SH-SY5Y (cell line): ENCODE measurements around the gene TTLL6.

Experiments
- GATA2 ChIP-seq: IDR thresholded peaks from 2 replicates; pipeline ENCODE4 v1.6.1; 2011; ENCODE audit warnings: mild to moderate bottlenecking, low read depth, low read length
- GATA3 ChIP-seq: IDR thresholded peaks from 2 replicates; pipeline ENCODE4 v1.6.1; 2011; ENCODE audit warnings: low read depth, mild to moderate bottlenecking, low read length, moderate library complexity

TTLL6 gene

GRCh38 chr17:48791128-48792032 lies 25.6 kb downstream of the TTLL6 start:
- TF ChIP-seq GATA3: no peak
- no peak for TF ChIP-seq GATA2

- TF ChIP-seq GATA3 (no peak), GATA2 (no peak)
Observed at GRCh38 chr17:48790607-48791127, 26.4 kb downstream of the TTLL6 start.

GRCh38 chr17:48787828-48788227 lies 29.2 kb downstream of the TTLL6 start:
- TF ChIP-seq GATA3 (no peak), GATA2 (no peak)

- TF ChIP-seq GATA2 (no peak), GATA3 (no peak)
Observed at GRCh38 chr17:48779421-48779820, 37.6 kb downstream of the TTLL6 start.

GRCh38 chr17:48776602-48777001 lies 40.4 kb downstream of the TTLL6 start:
- no peak for TF ChIP-seq GATA2
- no peak for TF ChIP-seq GATA3

- TF ChIP-seq GATA3 (no peak), GATA2 (no peak)
Observed at GRCh38 chr17:48773245-48773644, 43.8 kb downstream of the TTLL6 start.

- TF ChIP-seq GATA2: no peak
- no peak for TF ChIP-seq GATA3
Observed at GRCh38 chr17:48770954-48771353, 46.1 kb downstream of the TTLL6 start.

- TF ChIP-seq GATA3 (no peak), GATA2 (no peak)
Observed at GRCh38 chr17:48769009-48769675, 47.9 kb downstream of the TTLL6 start.

- TF ChIP-seq GATA3 (no peak), GATA2 (no peak)
Observed at GRCh38 chr17:48767263-48767774, 49.7 kb downstream of the TTLL6 start.

GRCh38 chr17:48761114-48761513 lies 55.9 kb downstream of the TTLL6 start:
- TF ChIP-seq GATA3 (no peak), GATA2 (no peak)

GRCh38 chr17:48760411-48760810 lies 56.6 kb downstream of the TTLL6 start:
- TF ChIP-seq GATA2: no peak
- TF ChIP-seq GATA3: no peak

GRCh38 chr17:48759288-48759687 lies 57.7 kb downstream of the TTLL6 start:
- no peak for TF ChIP-seq GATA3
- TF ChIP-seq GATA2: no peak

- no peak for TF ChIP-seq GATA2
- no peak for TF ChIP-seq GATA3
Observed at GRCh38 chr17:48757524-48757961, 59.5 kb downstream of the TTLL6 start.

GRCh38 chr17:48756830-48757251 lies 60.2 kb downstream of the TTLL6 start:
- TF ChIP-seq GATA2 (no peak), GATA3 (no peak)
